ENCODE data around the gene DNMBP. TPM values are rescaled to one million over a fixed set of nuclear protein-coding genes. Genes with fewer than 3 reads are reported as not detected.
"Not testable (repeated sequence)": the region's sequence is repeated elsewhere in the genome, so short reads cannot be mapped to it uniquely, and the experiment has no call there.

The DNMBP gene
- total and polyA plus RNA-seq, 8 donors = 14.8 to 43.9 (median 37.2) TPM

GRCh38 chr10:99965700-99966099 is 44.0 kb downstream of the DNMBP start:
- intact Hi-C loops (cut with DNase I) = no loop called here
- DNase-seq = no peak

GRCh38 chr10:99964791-99965190 is 45.0 kb downstream of the DNMBP start:
- no peak for ATAC-seq

More at GRCh38 chr10:99965700-99966099, 44.0 kb downstream of the DNMBP start:
- Histone ChIP-seq H3K4me1 (peaks cover 0 to 3% of the 10 kb centered on the region in 2 donors), H3K9me3 (no peaks in the 10 kb centered on the region), H3K27me3 (no peaks in the 10 kb centered on the region), H3K27ac (no peak overlapping the region), H3K4me3 (no peak overlapping the region), H3K36me3 (peaks cover 0 to 36% of the 10 kb centered on the region in 2 donors)
- TF ChIP-seq CTCF (IDR thresholded peaks at IDR 0.05) = no peak
- no peak for ATAC-seq

GRCh38 chr10:99963467-99964165 is 46.1 kb downstream of the DNMBP start:
- H3K27me3 ChIP-seq; H3K27ac ChIP-seq; DNase-seq; H3K9me3 ChIP-seq; H3K4me3 ChIP-seq; intact Hi-C loops (cut with DNase I); H3K4me1 ChIP-seq: not testable (repeated sequence)
- peak; percentile 69 for ATAC-seq
- peaks cover 0 to 15% of the 10 kb centered on the region in 2 donors for H3K36me3 ChIP-seq

More at GRCh38 chr10:99964791-99965190, 45.0 kb downstream of the DNMBP start:
- H3K27me3 ChIP-seq = no peaks in the 10 kb centered on the region
- intact Hi-C loops (cut with DNase I) = no loop called here
- DNase-seq = no peak
- H3K4me3 ChIP-seq = no peak overlapping the region
- no peak overlapping the region for H3K27ac ChIP-seq
- peaks cover 0 to 3% of the 10 kb centered on the region in 2 donors for H3K4me1 ChIP-seq
- H3K9me3 ChIP-seq = no peaks in the 10 kb centered on the region
- TF ChIP-seq CTCF (IDR thresholded peaks at IDR 0.05) = no peak
- H3K36me3 ChIP-seq = peaks cover 0 to 27% of the 10 kb centered on the region in 2 donors

GRCh38 chr10:99958806-99959205 is 50.9 kb downstream of the DNMBP start:
- H3K36me3 ChIP-seq = peaks cover 0 to 30% of the 10 kb centered on the region in 2 donors

GRCh38 chr10:99958302-99958701 is 51.4 kb downstream of the DNMBP start:
- peak in 2 of 4 donors; percentile 86 to 89 for DNase-seq
- Histone ChIP-seq H3K27me3 (no peaks in the 10 kb centered on the region), H3K27ac (peak overlapping the region; percentile 18 to 30), H3K4me3 (no peak overlapping the region), H3K4me1 (peaks cover 0 to 3% of the 10 kb centered on the region in 2 donors), H3K36me3 (peaks cover 0 to 35% of the 10 kb centered on the region in 2 donors), H3K9me3 (no peaks in the 10 kb centered on the region)
- TF ChIP-seq CTCF (IDR thresholded peaks at IDR 0.05) = no peak
- peak; percentile 26 for ATAC-seq
- intact Hi-C loops (cut with DNase I) = no loop called here

More at GRCh38 chr10:99958806-99959205, 50.9 kb downstream of the DNMBP start:
- Histone ChIP-seq H3K4me3 (no peak overlapping the region), H3K27ac (no peak overlapping the region), H3K27me3 (no peaks in the 10 kb centered on the region), H3K9me3 (no peaks in the 10 kb centered on the region), H3K4me1 (peaks cover 0 to 4% of the 10 kb centered on the region in 2 donors)
- ATAC-seq (no peak), DNase-seq (no peak)
- intact Hi-C loops (cut with DNase I) = no loop called here
- no peak for TF ChIP-seq CTCF (IDR thresholded peaks at IDR 0.05)

GRCh38 chr10:99953510-99953909 is 56.2 kb downstream of the DNMBP start:
- intact Hi-C loops (cut with DNase I); H3K9me3 ChIP-seq; H3K27ac ChIP-seq; H3K4me3 ChIP-seq; DNase-seq; H3K27me3 ChIP-seq; ATAC-seq; H3K4me1 ChIP-seq: not testable (repeated sequence)
- peaks cover 0 to 53% of the 10 kb centered on the region in 2 donors for H3K36me3 ChIP-seq
